DND-41 (cell line): ENCODE measurements around the gene NPHS1.

ENCODE experiments used
- EZH2 ChIP-seq: IDR thresholded peaks from 3 replicates; pipeline ENCODE4 v1.6.1; 2012; ENCODE audit warnings: borderline replicate concordance, low read depth, mild to moderate bottlenecking, moderate library complexity, low read length, inconsistent platforms; ENCODE audit not compliant: severe bottlenecking
- TF ChIP-seq, protein P1 (sequence below): IDR thresholded peaks from 2 replicates; pipeline ENCODE4 v1.5.1; 2012; ENCODE audit warnings: borderline replicate concordance, low read length, moderate library complexity, mild to moderate bottlenecking; ENCODE audit not compliant: poor library complexity, severe bottlenecking; ENCODE audit errors: extremely low read depth

DNA sequence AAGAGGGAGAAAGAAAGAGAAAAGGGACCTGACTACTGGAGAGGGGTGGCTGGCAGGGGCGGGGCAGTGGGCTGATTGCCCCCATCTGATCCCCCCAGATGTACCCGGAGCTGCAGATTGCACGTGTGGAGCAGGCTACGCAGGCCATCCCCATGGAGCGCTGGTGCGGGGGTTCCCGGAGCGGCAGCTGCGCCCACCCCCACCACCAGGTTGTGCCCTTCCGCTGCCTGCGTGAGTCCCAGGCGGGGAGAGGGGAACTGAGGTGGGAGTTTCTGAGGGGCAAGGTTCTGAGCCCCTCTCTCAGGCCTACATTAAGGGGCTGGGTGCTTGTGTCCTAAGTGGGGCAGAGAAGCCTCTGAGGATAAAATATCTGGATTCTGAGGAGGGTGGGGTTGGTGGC is 18.5 kb upstream of the NPHS1 start:
- TF ChIP-seq, protein P1, sequence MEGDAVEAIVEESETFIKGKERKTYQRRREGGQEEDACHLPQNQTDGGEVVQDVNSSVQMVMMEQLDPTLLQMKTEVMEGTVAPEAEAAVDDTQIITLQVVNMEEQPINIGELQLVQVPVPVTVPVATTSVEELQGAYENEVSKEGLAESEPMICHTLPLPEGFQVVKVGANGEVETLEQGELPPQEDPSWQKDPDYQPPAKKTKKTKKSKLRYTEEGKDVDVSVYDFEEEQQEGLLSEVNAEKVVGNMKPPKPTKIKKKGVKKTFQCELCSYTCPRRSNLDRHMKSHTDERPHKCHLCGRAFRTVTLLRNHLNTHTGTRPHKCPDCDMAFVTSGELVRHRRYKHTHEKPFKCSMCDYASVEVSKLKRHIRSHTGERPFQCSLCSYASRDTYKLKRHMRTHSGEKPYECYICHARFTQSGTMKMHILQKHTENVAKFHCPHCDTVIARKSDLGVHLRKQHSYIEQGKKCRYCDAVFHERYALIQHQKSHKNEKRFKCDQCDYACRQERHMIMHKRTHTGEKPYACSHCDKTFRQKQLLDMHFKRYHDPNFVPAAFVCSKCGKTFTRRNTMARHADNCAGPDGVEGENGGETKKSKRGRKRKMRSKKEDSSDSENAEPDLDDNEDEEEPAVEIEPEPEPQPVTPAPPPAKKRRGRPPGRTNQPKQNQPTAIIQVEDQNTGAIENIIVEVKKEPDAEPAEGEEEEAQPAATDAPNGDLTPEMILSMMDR, result peak; percentile 19
- no peak for TF ChIP-seq EZH2
